ENCODE data around the gene DYNC1H1. TPM values are rescaled to one million over a fixed set of nuclear protein-coding genes. Genes with fewer than 3 reads are reported as not detected.

The DYNC1H1 gene
- total and polyA plus RNA-seq, 2 donors (not counting 1 experiment from before 2014, with no cell fraction given), result 73.2 to 257 TPM

- Histone ChIP-seq H4K20me1 (ENCODE audit: control insufficient read depth, insufficient read depth, low read length, poor library complexity, severe bottlenecking) (no peaks in the 10 kb centered on the region), H3K27ac (ENCODE audit: low read length in 2 of 2) (no peak overlapping the region), H3K36me3 (replicated peaks in 1 of 2; ENCODE audit: control extremely low read depth in 1 of 2, control insufficient read depth in 1 of 2, extremely low read depth in 1 of 2, insufficient read depth in 2 of 2, low read length in 1 of 2) (peaks cover 3 to 87% of the 10 kb centered on the region in 2 experiments), H3K9ac (ENCODE audit: low read length) (no peak overlapping the region), H3K4me1 (ENCODE audit: control insufficient read depth in 2 of 2, insufficient read depth in 2 of 2, low read length in 2 of 2) (no peaks in the 10 kb centered on the region), H3K9me3 (ENCODE audit: control extremely low read depth in 1 of 3, control insufficient read depth in 2 of 3, insufficient read depth in 1 of 3, low read length in 2 of 3) (no peaks in the 10 kb centered on the region), H3K4me3 (ENCODE audit: control extremely low read depth in 1 of 5, extremely low read depth in 1 of 5, insufficient read depth in 1 of 5, low read depth in 2 of 5, low read length in 4 of 5) (no peak overlapping the region), H3K4me2 (replicated peaks; ENCODE audit: low read depth, low read length, poor library complexity, severe bottlenecking) (no peak overlapping the region), H3K79me2 (ENCODE audit: control insufficient read depth, insufficient read depth, low read length) (no peaks in the 10 kb centered on the region), H3K27me3 (replicated peaks in 1 of 4; ENCODE audit: control extremely low read depth in 1 of 4, control insufficient read depth in 3 of 4, insufficient read depth in 4 of 4, low read length in 3 of 4) (no peaks in the 10 kb centered on the region), H2AFZ (ENCODE audit: insufficient read depth, low read depth, low read length, poor library complexity, severe bottlenecking) (no peak overlapping the region)
- Mint-ChIP-seq H3K4me3 (no peak overlapping the region), H3K4me1 (no peaks in the 10 kb centered on the region), H3K27me3 (no peaks in the 10 kb centered on the region), H3K27ac (no peak overlapping the region), H3K9me3 (ENCODE audit: insufficient read depth) (no peaks in the 10 kb centered on the region)
- TF ChIP-seq CTCF (IDR thresholded peaks at IDR 0.05) (no peak), EZH2 (IDR thresholded peaks at IDR 0.05; ENCODE audit: borderline replicate concordance, insufficient read depth, low read depth, low read length, poor library complexity, severe bottlenecking) (no peak)
- no peak for DNase-seq
- WGBS (ENCODE audit: insufficient coverage), result over 99% methylated on average over 13 of the region's 13 CpGs
- ATAC-seq (ENCODE audit: low read depth), result no peak
- ChIA-PET CTCF (interaction anchor here (1.1 kb wide), 1 partner anchor 56 kb away, joined by 3 read pairs; no protein-coding TSS in a partner anchor), POLR2A (no interaction called here)
- intact Hi-C loops (cut with micrococcal nuclease), result no loop called here
Observed at GRCh38 chr14:102040153-102040552, 75.8 kb downstream of the DYNC1H1 start.

- no peak overlapping the region for H3K4me2 ChIP-seq (replicated peaks; ENCODE audit: low read depth, low read length, poor library complexity, severe bottlenecking)
- ChIA-PET POLR2A (interaction anchor here (0.7 kb wide), 1 partner anchor 283 kb away, joined by 3 read pairs; no protein-coding TSS in a partner anchor), CTCF (interaction anchor here (1.0 kb wide), 1 partner anchor 54 kb away, joined by 3 read pairs; no protein-coding TSS in a partner anchor)
- Mint-ChIP-seq H3K4me1 (no peaks in the 10 kb centered on the region), H3K4me3 (no peak overlapping the region), H3K9me3 (ENCODE audit: insufficient read depth) (no peaks in the 10 kb centered on the region), H3K27me3 (no peaks in the 10 kb centered on the region), H3K27ac (no peak overlapping the region)
- no peaks in the 10 kb centered on the region for H3K79me2 ChIP-seq (ENCODE audit: control insufficient read depth, insufficient read depth, low read length)
- H3K9ac ChIP-seq (ENCODE audit: low read length), result no peak overlapping the region
- H2AFZ ChIP-seq (ENCODE audit: insufficient read depth, low read depth, low read length, poor library complexity, severe bottlenecking), result no peak overlapping the region
- intact Hi-C loops (cut with micrococcal nuclease), result no loop called here
- no peaks in the 10 kb centered on the region for H3K9me3 ChIP-seq (ENCODE audit: control extremely low read depth in 1 of 3, control insufficient read depth in 2 of 3, insufficient read depth in 1 of 3, low read length in 2 of 3)
- DNase-seq (no peak), ATAC-seq (ENCODE audit: low read depth) (no peak)
- 98% methylated on average over 9 of the region's 9 CpGs for WGBS (ENCODE audit: insufficient coverage)
- TF ChIP-seq EZH2 (IDR thresholded peaks at IDR 0.05; ENCODE audit: borderline replicate concordance, insufficient read depth, low read depth, low read length, poor library complexity, severe bottlenecking) (no peak), CTCF (IDR thresholded peaks at IDR 0.05) (no peak)
- H4K20me1 ChIP-seq (ENCODE audit: control insufficient read depth, insufficient read depth, low read length, poor library complexity, severe bottlenecking), result no peaks in the 10 kb centered on the region
- H3K4me1 ChIP-seq (ENCODE audit: control insufficient read depth in 2 of 2, insufficient read depth in 2 of 2, low read length in 2 of 2), result no peaks in the 10 kb centered on the region
- H3K27me3 ChIP-seq (replicated peaks in 1 of 4; ENCODE audit: control extremely low read depth in 1 of 4, control insufficient read depth in 3 of 4, insufficient read depth in 4 of 4, low read length in 3 of 4), result no peaks in the 10 kb centered on the region
- H3K4me3 ChIP-seq (ENCODE audit: control extremely low read depth in 1 of 5, extremely low read depth in 1 of 5, insufficient read depth in 1 of 5, low read depth in 2 of 5, low read length in 4 of 5), result no peak overlapping the region
- H3K27ac ChIP-seq (ENCODE audit: low read length in 2 of 2), result no peak overlapping the region
- H3K36me3 ChIP-seq (replicated peaks in 1 of 2; ENCODE audit: control extremely low read depth in 1 of 2, control insufficient read depth in 1 of 2, extremely low read depth in 1 of 2, insufficient read depth in 2 of 2, low read length in 1 of 2), result peaks cover 3 to 85% of the 10 kb centered on the region in 2 experiments
Observed at GRCh38 chr14:102042699-102043098, 78.3 kb downstream of the DYNC1H1 start.
